KMS-11 (cell line): Measurements from ENCODE around the gene PEMT.

ENCODE experiments used
- H2AFZ ChIP-seq: fragments of 200-600 bp; sonication (generic); 2 replicates; pipeline ENCODE4 v1.6.1; 2016; ENCODE audit warnings: antibody characterized with exemption, mixed run types, low read depth
- H3K27ac ChIP-seq: fragments of 200-600 bp; sonication (generic); 2 replicates; pipeline ENCODE4 v1.6.1; 2016; ENCODE audit warnings: mild to moderate bottlenecking, mixed run types
- H3K27me3 ChIP-seq: fragments of 200-600 bp; sonication (generic); 2 replicates; pipeline ENCODE4 v1.6.1; 2017; ENCODE audit warnings: mild to moderate bottlenecking, low read depth, mixed run types, moderate library complexity; ENCODE audit not compliant: insufficient read depth
- H3K36me3 ChIP-seq: fragments of 200-600 bp; sonication (generic); 2 replicates; pipeline ENCODE4 v1.6.1; 2017; ENCODE audit warnings: mild to moderate bottlenecking, mixed run types; ENCODE audit not compliant: insufficient read depth
- H3K4me1 ChIP-seq: fragments of 200-600 bp; sonication (generic); 2 replicates; pipeline ENCODE4 v1.6.1; 2016; ENCODE audit warnings: mild to moderate bottlenecking, low read depth, mixed run types; ENCODE audit not compliant: poor library complexity, severe bottlenecking
- H3K4me2 ChIP-seq: fragments of 200-600 bp; sonication (generic); 2 replicates; pipeline ENCODE4 v1.7.0; 2016; ENCODE audit warnings: mild to moderate bottlenecking, mixed run types
- H3K4me3 ChIP-seq: fragments of 200-600 bp; sonication (generic); IDR thresholded peaks from 2 replicates; pipeline ENCODE4 v1.6.1; 2017; ENCODE audit warnings: low read depth, low read length, mixed read lengths; ENCODE audit not compliant: insufficient read depth
- H3K79me2 ChIP-seq: fragments of 200-600 bp; sonication (generic); 2 replicates; pipeline ENCODE4 v1.6.1; 2016; ENCODE audit warnings: low read depth, mixed run types; ENCODE audit not compliant: insufficient read depth
- H3K9ac ChIP-seq: fragments of 200-600 bp; sonication (generic); 2 replicates; pipeline ENCODE4 v1.6.1; 2016; ENCODE audit warnings: mild to moderate bottlenecking, mixed run types
- H4K20me1 ChIP-seq: fragments of 200-600 bp; sonication (generic); 2 replicates; pipeline ENCODE4 v1.6.1; 2016; ENCODE audit warnings: mild to moderate bottlenecking, mixed run types; ENCODE audit not compliant: insufficient read depth
- TF ChIP-seq, protein P1 (sequence below): fragments of 200-600 bp; sonication (generic); conservative IDR thresholded peaks from 2 replicates; pipeline ENCODE4 v1.6.1; 2017; ENCODE audit warnings: low read depth, mild to moderate bottlenecking, antibody characterized with exemption, low read length, moderate library complexity, mixed read lengths

PEMT gene

GRCh38 chr17:17552351-17553216 lies 38.9 kb downstream of the PEMT start:
- H3K27ac ChIP-seq: no peak overlapping the region
- H4K20me1 ChIP-seq: no peaks in the 10 kb centered on the region

DNA sequence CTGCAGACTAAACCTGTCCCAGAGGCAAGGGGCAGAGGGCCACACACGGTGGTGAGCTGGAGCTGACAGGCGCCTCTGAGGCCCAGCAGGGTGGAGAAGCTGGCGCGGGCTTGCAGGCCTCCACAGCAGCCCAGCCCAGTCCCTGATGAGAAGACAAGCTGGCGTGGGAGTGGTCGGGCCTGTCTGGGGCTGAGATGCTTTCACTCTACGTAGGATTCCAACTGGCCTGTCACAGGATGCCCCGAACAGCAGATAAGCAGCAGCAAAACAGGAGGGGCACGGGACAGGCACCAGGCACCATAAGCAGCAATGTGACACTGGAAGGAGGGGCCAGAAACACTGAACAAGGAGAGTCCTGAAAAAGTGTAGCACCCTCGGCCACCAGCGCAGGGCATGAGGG lies 40.1 kb downstream of the PEMT start:
- Histone ChIP-seq H3K4me2 (no peak overlapping the region), H3K27ac (no peak overlapping the region)

More at GRCh38 chr17:17552351-17553216, 38.9 kb downstream of the PEMT start:
- no peaks in the 10 kb centered on the region for H3K4me1 ChIP-seq
- no peaks in the 10 kb centered on the region for H3K27me3 ChIP-seq
- TF ChIP-seq, protein P1, sequence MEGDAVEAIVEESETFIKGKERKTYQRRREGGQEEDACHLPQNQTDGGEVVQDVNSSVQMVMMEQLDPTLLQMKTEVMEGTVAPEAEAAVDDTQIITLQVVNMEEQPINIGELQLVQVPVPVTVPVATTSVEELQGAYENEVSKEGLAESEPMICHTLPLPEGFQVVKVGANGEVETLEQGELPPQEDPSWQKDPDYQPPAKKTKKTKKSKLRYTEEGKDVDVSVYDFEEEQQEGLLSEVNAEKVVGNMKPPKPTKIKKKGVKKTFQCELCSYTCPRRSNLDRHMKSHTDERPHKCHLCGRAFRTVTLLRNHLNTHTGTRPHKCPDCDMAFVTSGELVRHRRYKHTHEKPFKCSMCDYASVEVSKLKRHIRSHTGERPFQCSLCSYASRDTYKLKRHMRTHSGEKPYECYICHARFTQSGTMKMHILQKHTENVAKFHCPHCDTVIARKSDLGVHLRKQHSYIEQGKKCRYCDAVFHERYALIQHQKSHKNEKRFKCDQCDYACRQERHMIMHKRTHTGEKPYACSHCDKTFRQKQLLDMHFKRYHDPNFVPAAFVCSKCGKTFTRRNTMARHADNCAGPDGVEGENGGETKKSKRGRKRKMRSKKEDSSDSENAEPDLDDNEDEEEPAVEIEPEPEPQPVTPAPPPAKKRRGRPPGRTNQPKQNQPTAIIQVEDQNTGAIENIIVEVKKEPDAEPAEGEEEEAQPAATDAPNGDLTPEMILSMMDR: no peak
- H2AFZ ChIP-seq: no peak overlapping the region
- no peaks in the 10 kb centered on the region for H3K79me2 ChIP-seq
- H3K4me3 ChIP-seq: no peak overlapping the region
- no peak overlapping the region for H3K4me2 ChIP-seq
- no peak overlapping the region for H3K9ac ChIP-seq
- no peaks in the 10 kb centered on the region for H3K36me3 ChIP-seq

DNA sequence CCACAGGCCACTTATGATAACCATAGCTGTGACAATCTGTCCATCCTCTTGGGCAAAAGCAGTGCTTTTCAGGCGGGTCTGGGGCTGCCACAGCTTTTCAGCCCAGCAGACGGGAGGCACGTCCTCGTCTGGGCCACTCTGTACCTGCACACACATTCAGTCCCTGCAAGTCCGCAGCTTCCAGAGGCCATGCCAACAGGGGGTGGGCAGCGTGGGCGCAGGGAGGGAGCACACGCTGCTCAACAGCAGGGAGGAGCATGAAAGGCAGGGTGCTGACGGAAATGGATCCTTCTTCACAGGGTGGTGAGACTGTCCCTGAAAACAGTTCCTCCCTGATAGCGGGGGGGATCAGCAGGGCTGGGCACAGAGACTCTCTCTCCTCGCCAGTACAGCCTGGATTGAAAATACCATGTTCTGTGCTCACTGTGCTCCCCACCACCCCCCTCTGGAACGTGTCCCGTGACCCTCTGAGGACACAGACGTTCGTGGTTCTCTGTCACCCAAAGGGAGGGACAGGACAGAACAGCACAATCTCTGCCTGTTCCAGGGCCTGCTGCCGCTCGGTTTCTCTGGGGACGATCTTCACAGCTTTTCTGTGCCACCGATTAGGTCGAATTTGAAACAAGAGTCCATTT lies 41.7 kb downstream of the PEMT start:
- H3K36me3 ChIP-seq: no peaks in the 10 kb centered on the region
- no peaks in the 10 kb centered on the region for H3K79me2 ChIP-seq
- no peak overlapping the region for H3K27ac ChIP-seq
- no peak overlapping the region for H3K4me3 ChIP-seq
- no peak overlapping the region for H3K9ac ChIP-seq
- H3K4me1 ChIP-seq: no peaks in the 10 kb centered on the region
- TF ChIP-seq, protein P1: no peak
- no peak overlapping the region for H3K4me2 ChIP-seq
- H2AFZ ChIP-seq: no peak overlapping the region
- H4K20me1 ChIP-seq: no peaks in the 10 kb centered on the region
- no peaks in the 10 kb centered on the region for H3K27me3 ChIP-seq

More for the DNA sequence above, 40.1 kb downstream of the PEMT start:
- Histone ChIP-seq H3K4me1 (no peaks in the 10 kb centered on the region), H2AFZ (no peak overlapping the region), H3K9ac (no peak overlapping the region), H3K4me3 (no peak overlapping the region), H4K20me1 (no peaks in the 10 kb centered on the region), H3K36me3 (no peaks in the 10 kb centered on the region), H3K79me2 (no peaks in the 10 kb centered on the region), H3K27me3 (no peaks in the 10 kb centered on the region)
- TF ChIP-seq, protein P1: no peak

DNA sequence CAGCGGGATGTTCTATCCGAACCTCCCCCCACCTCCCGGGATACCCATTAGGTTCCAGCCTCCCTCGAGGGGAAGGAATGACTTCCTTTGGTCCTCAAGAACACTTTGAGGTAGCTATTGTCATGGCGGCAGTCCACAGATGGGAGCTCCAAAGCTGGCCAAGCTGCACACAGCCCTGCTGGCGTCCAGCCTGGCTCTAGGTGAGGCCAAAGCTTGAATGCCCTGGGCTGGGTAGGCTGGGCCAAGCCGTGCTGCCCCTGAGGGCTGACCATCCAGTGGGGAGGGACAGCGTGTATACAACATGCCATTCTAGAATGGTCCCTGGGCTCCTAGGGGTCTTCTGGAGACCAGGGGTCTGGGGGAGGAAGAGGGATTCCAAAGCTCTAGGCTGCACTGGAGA lies 43.5 kb downstream of the PEMT start:
- Histone ChIP-seq H3K27ac (no peak overlapping the region), H3K4me3 (no peak overlapping the region), H4K20me1 (no peaks in the 10 kb centered on the region), H3K36me3 (no peaks in the 10 kb centered on the region), H3K27me3 (no peaks in the 10 kb centered on the region), H3K4me1 (no peaks in the 10 kb centered on the region), H2AFZ (no peak overlapping the region), H3K9ac (no peak overlapping the region), H3K79me2 (no peaks in the 10 kb centered on the region), H3K4me2 (no peak overlapping the region)
- TF ChIP-seq, protein P1: no peak
